IPS DF 6.9 (cell line): ENCODE data around the gene COCH.

ENCODE experiments used
- DNase-seq: peaks from one replicate; pipeline ENCODE4 v3.0.0-alpha.2; 2013; ENCODE audit warnings: low read depth, low spot score
- H3K27ac ChIP-seq: one replicate; pipeline ENCODE4 v1.5.1; 2013; ENCODE audit warnings: low read length, control low read depth
- H3K27me3 ChIP-seq: 2 replicates; pipeline ENCODE4 v1.6.1; 2013; ENCODE audit warnings: mild to moderate bottlenecking, low read length; ENCODE audit not compliant: control insufficient read depth, insufficient read depth
- H3K36me3 ChIP-seq: 2 replicates; pipeline ENCODE4 v1.6.1; 2013; ENCODE audit warnings: low read length; ENCODE audit not compliant: control insufficient read depth, insufficient read depth
- H3K4me1 ChIP-seq: 2 replicates; pipeline ENCODE4 v1.6.1; 2013; ENCODE audit warnings: low read length; ENCODE audit not compliant: control insufficient read depth, insufficient read depth
- H3K4me3 ChIP-seq: 2 replicates; pipeline ENCODE4 v1.5.1; 2013; ENCODE audit warnings: mild to moderate bottlenecking, low read length
- H3K9me3 ChIP-seq: 2 replicates; pipeline ENCODE4 v1.6.1; 2013; ENCODE audit warnings: low read length, inconsistent platforms; ENCODE audit not compliant: control insufficient read depth, insufficient read depth
- WGBS: extraction: QIAGEN DNeasy Blood & Tissue Kit; methylation state at CpG from one replicate; pipeline ENCODE4 v1.1.7; 2013; ENCODE audit warnings: mixed read lengths, missing lambda C conversion rate; ENCODE audit not compliant: insufficient read length, insufficient coverage; 5-methylcytosine and 5-hydroxymethylcytosine counted together

Gene COCH

DNA sequence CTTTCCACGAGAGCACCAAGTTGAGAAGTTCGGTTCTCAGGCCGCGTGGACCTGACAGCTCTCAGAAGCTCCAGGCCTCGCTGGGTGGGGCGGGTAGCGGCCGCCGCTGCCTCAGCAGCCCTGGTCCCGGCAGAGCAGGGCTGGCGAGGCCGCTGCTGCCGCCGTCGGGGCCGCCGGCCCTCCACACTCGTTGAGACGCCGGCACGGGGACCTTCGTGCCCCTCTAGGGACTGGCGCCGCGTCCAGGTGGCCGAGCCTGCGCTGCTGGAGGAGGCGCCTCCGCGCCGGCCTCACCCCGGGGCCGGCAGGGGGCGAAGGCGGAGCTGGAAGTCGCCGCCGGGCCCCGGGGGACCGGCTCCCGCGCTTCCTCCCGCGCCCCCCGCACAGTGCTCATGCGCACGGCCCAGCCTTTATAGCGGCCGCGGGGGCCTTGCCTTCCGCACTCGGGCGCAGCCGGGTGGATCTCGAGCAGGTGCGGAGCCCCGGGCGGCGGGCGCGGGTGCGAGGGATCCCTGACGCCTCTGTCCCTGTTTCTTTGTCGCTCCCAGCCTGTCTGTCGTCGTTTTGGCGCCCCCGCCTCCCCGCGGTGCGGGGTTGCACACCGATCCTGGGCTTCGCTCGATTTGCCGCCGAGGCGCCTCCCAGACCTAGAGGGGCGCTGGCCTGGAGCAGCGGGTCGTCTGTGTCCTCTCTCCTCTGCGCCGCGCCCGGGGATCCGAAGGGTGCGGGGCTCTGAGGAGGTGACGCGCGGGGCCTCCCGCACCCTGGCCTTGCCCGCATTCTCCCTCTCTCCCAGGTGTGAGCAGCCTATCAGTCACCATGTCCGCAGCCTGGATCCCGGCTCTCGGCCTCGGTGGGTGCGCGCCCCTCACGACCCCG, at the start of gene COCH:
Gene COCH (plus strand): TSS at position 440 of the 879 bp plus-strand sequence. CDS start 380 bp downstream, at position 820.
- no CpG with 5 or more reads among the region's 99 CpGs for WGBS
- no peaks in the 10 kb centered on the region for H3K36me3 ChIP-seq
- H3K4me3 ChIP-seq = peak within 1 kb of the TSS; percentile 25; the same call in 1 of the 2 replicates
- H3K27me3 ChIP-seq = peaks cover 17% of the 10 kb centered on the region; the same call in 1 of the 2 replicates
- no peaks in the 10 kb centered on the region for H3K9me3 ChIP-seq
- H3K4me1 ChIP-seq = 0 out of 2 replicates have a peak, but pooled peaks cover 3% of the 10 kb centered on the region
- no peak within 1 kb of the TSS for H3K27ac ChIP-seq
- DNase-seq = no peak

DNA sequence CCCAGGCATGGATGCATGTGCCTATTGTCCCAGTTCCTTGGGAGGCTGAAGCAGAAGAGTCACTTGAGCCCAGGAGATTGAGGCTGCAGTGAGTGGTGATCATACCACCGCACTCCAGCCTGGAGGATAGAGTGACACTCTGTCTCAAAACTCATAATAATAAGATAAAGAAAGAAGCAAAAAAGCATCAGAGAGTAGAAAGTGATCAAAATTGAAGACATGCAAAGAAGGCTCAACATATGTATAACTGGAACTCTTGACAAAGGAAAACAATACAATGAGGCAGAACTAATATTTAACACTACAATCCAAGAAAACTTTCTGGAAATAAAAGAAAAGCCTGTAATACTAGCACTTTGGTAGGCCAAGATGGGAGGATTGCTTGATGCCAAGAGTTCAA, 48.3 kb upstream of the COCH start:
- no peaks in the 10 kb centered on the region for H3K27me3 ChIP-seq
- H3K27ac ChIP-seq = no peak overlapping the region
- whole genome bisulfite sequencing = no CpG with 5 or more reads among the region's 1 CpG

DNA sequence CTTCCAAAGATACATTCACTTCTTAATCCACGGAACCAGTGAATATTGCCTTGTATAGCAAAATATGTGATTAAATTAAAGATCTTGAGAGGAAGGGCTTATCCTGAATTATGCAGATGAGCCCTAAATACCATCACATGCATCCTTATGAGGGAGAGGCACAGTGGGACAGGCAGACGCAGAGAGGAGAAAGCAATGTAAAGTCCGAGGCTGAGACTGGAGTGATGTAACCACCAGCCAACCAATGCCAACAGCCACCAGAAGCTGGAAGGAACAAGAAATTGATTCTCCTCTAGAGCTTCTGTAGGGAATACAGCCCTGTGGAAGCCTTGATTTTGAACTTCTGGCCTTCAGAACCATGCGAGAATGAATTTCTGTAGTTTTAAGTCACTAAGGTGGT, 44.5 kb upstream of the COCH start:
- no peaks in the 10 kb centered on the region for H3K4me1 ChIP-seq
- no peak overlapping the region for H3K27ac ChIP-seq
- H3K4me3 ChIP-seq = no peak overlapping the region
- WGBS = no CpG with 5 or more reads among the region's 4 CpGs
- DNase-seq = no peak
- no peaks in the 10 kb centered on the region for H3K27me3 ChIP-seq
- no peaks in the 10 kb centered on the region; the same call in 1 of the 2 replicates for H3K9me3 ChIP-seq
- no peaks in the 10 kb centered on the region for H3K36me3 ChIP-seq

More for the DNA sequence above, 48.3 kb upstream of the COCH start:
- no peak overlapping the region for H3K4me3 ChIP-seq
- no peaks in the 10 kb centered on the region for H3K36me3 ChIP-seq
- no peaks in the 10 kb centered on the region for H3K4me1 ChIP-seq
- DNase-seq = no peak
- H3K9me3 ChIP-seq = no peaks in the 10 kb centered on the region

DNA sequence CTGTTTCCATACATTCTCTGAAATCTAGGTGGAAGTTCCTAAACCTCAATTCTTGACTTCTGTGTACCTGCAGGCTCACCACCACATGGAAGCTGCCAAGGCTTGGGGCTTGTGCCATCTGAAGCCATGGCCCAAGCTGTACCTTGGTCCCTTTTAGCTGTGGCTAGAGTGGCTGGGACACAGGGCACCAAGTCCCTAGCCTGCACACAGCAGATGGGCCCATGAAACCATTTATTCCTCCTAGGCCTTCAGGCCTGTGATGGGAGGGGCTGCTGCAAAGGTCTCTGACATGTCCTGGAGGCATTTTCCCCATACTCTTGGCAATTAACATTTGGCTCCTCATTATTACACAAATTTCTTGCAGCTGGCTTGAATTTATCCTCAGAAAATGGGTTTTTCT, 40.0 kb upstream of the COCH start:
- no peak overlapping the region for H3K27ac ChIP-seq
- no peaks in the 10 kb centered on the region for H3K27me3 ChIP-seq
- no peak for DNase-seq
- H3K9me3 ChIP-seq = no peaks in the 10 kb centered on the region; the same call in 1 of the 2 replicates
- H3K4me3 ChIP-seq = no peak overlapping the region
- H3K36me3 ChIP-seq = no peaks in the 10 kb centered on the region
- H3K4me1 ChIP-seq = no peaks in the 10 kb centered on the region

DNA sequence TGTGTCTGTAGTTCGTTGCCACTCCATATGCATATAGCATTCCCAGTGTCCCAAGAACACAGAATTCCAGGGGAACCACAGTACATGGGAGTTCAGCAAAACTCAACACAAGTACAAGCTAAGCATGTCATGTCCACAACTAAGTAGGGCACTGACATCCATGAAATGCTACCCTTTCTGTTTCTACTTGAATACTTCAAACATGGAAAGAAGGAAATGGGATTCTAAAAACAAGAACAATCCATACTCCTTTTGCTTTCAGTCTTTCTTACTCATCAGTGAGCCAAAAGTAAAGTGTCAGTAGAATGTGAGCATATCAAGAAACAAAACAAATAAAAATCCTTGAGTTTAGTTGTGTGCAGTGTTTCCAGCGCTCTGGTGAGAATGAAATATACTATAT, 36.0 kb upstream of the COCH start:
- Histone ChIP-seq H3K27me3 (no peaks in the 10 kb centered on the region), H3K27ac (no peak overlapping the region), H3K4me3 (no peak overlapping the region), H3K9me3 (no peaks in the 10 kb centered on the region; the same call in 1 of the 2 replicates), H3K4me1 (no peaks in the 10 kb centered on the region), H3K36me3 (no peaks in the 10 kb centered on the region)
- no CpG with 5 or more reads among the region's 2 CpGs for WGBS
- DNase-seq = no peak

DNA sequence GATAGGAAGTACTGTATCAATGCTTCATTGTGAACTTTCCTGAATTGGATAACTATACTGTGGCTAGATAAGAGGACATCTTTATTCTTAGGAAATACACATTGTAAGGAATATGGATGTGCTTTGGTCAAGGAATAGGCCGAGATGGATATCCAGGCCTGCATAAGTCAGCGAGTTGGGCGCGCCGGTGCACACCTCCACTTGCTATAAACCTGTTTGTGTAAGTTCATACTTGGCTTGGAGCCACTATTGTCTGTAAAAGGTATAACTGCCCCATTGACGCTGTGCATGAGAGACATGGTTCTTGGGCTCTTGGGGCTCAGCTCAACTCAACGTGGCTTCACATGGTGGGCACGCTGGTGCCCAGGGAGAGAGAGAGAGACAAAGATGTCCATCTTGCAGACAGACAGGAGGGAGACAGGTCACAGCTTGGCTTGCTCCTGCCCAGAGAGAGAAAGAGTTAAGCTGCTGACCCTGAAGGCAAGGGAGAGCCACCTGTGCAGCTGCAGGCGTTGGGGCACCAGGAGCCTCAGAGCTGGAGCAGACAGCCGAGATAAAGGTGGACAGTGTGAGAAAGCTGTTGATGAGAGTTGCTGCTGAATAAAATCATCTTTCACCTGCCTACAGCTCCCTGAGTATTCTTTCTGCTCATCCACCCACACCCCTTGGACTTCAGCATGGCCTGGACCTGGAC, 34.1 kb upstream of the COCH start:
- Histone ChIP-seq H3K36me3 (no peaks in the 10 kb centered on the region), H3K9me3 (no peaks in the 10 kb centered on the region), H3K27me3 (no peaks in the 10 kb centered on the region), H3K4me1 (no peaks in the 10 kb centered on the region), H3K4me3 (no peak overlapping the region), H3K27ac (no peak overlapping the region)
- WGBS = no CpG with 5 or more reads among the region's 10 CpGs
- DNase-seq = no peak

DNA sequence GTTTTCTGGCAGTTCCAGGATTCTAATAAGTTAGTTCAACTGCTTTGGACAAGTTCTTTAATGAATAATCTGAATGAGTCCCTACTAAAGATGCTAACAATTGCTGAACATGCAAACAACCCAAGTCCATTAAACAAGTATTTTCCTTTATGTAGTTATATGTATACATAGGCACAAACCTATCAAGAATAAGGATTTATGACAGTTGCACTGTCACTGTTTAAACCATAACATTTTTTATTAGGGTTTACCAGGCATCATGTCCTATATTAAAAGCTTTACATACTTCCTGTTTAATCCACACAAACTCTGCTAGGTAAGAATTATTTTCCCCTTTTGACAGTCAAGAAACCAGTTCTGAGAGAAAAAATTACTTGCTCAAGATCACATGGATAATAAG, 31.9 kb upstream of the COCH start:
- no peak overlapping the region for H3K27ac ChIP-seq
- DNase-seq = no peak
- H3K9me3 ChIP-seq = no peaks in the 10 kb centered on the region
- H3K4me1 ChIP-seq = no peaks in the 10 kb centered on the region
- H3K4me3 ChIP-seq = no peak overlapping the region
- no peaks in the 10 kb centered on the region for H3K36me3 ChIP-seq
- no peaks in the 10 kb centered on the region for H3K27me3 ChIP-seq

DNA sequence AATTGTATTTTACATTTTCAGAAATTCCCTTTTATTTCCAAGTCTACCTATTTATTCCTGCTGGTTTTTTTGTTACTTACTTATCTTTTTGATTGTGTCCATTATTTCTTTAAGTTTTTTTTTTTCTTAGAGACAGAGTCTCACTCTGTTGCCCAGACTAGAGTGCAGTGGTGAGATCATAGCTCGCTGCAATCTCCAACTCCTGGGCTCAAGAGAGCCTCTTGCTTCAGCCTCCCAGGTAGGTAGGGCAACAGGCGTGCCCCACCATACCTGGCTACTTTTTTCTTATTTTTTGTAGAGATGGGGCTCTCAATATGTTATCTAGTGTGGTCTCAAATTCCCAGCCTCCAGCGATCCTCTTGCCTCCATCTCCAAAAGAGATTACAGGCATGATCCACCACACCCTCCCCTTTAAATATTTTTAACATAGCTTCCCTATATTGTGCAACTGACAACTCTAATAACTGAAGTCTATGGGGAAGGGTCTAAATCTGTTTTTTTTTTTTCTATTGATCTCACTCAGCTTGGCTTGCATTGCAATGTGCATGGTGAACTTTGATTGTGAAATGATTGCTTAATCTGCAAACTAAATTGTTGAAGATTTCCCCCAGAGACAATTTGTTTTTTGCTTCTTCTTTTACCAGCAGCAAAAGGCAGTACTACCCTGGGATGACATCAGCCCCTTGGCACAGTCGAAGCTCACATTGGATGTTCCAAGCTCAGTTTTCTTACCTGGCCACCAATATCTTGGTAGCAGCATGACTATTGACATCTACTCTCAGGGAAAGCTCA, 25.7 kb upstream of the COCH start:
- H3K27me3 ChIP-seq = no peaks in the 10 kb centered on the region
- H3K4me3 ChIP-seq = no peak overlapping the region
- WGBS = no CpG with 5 or more reads among the region's 4 CpGs
- H3K4me1 ChIP-seq = no peaks in the 10 kb centered on the region
- H3K36me3 ChIP-seq = no peaks in the 10 kb centered on the region
- H3K9me3 ChIP-seq = no peaks in the 10 kb centered on the region
- DNase-seq = no peak
- no peak overlapping the region for H3K27ac ChIP-seq

DNA sequence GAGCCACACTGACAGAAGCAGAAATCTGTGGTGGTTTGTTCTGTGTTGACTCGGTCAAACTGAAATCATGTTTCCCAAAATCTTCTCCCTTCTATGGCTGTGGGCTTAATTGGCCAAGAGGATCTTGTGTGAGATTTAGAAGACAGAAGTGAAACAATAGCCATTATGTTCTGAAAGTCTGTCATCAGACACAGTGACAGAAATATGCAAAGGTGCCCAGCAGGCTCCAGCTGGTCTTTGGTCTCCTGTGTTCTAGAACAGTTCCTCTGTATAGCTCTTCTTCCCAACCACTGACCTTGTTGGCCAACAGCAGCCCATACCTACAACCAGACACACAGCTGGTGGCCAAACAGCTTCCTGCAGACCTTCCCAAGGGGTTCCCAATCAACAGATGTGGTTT, 25.0 kb upstream of the COCH start:
- H3K4me1 ChIP-seq = no peaks in the 10 kb centered on the region
- H3K4me3 ChIP-seq = no peak overlapping the region
- no peaks in the 10 kb centered on the region for H3K36me3 ChIP-seq
- no peak for DNase-seq
- no peaks in the 10 kb centered on the region for H3K9me3 ChIP-seq
- WGBS = no CpG with 5 or more reads among the region's 1 CpG
- H3K27me3 ChIP-seq = no peaks in the 10 kb centered on the region
- no peak overlapping the region for H3K27ac ChIP-seq

DNA sequence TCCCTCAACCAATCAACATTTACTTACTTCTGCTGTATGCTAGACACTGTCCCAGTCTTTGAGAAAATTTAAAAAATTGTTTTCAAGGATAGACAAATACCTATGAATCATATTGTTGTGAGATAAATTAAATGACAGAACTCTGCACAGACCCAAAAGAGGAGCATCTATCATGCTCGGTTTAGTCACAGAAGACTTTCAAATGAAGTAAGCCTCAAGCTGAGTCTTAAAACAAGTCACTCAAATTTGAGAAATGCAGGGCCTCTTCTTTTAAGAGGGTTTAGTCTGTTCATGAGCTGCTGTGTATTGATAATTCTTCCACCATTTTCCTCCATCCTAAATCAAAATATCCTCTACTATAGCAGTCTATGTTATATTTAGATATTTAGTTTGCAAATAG, 24.4 kb upstream of the COCH start:
- H3K36me3 ChIP-seq = no peaks in the 10 kb centered on the region
- no peaks in the 10 kb centered on the region for H3K27me3 ChIP-seq
- no peaks in the 10 kb centered on the region for H3K4me1 ChIP-seq
- no peak for DNase-seq
- WGBS = no CpG with 5 or more reads among the region's 1 CpG
- no peak overlapping the region for H3K4me3 ChIP-seq
- H3K27ac ChIP-seq = no peak overlapping the region
- no peaks in the 10 kb centered on the region for H3K9me3 ChIP-seq
